Fibroblast of skin of abdomen (primary cell): ENCODE measurements around the gene ROR2.

Source experiments
- DNase-seq: peaks from one replicate; pipeline ENCODE4 v3.0.0-alpha.2; 2013

ROR2 gene

GRCh38 chr9:91840882-91841281, 109.1 kb downstream of the ROR2 start:
- DNase-seq, result no peak

- DNase-seq, result no peak
Observed at GRCh38 chr9:91840469-91840868, 109.6 kb downstream of the ROR2 start.

GRCh38 chr9:91839926-91840465, 110.0 kb downstream of the ROR2 start:
- no peak for DNase-seq

- peak; percentile 48 for DNase-seq
Observed at GRCh38 chr9:91837981-91838731, 111.9 kb downstream of the ROR2 start.

- DNase-seq, result no peak
Observed at GRCh38 chr9:91836515-91836914, 113.5 kb downstream of the ROR2 start.

- DNase-seq, result no peak
Observed at GRCh38 chr9:91835632-91836031, 114.4 kb downstream of the ROR2 start.

- DNase-seq, result peak; percentile 23
Observed at GRCh38 chr9:91835216-91835615, 114.8 kb downstream of the ROR2 start.

GRCh38 chr9:91834740-91835139, 115.3 kb downstream of the ROR2 start:
- no peak for DNase-seq

GRCh38 chr9:91833878-91834255, 116.2 kb downstream of the ROR2 start:
- DNase-seq, result no peak

GRCh38 chr9:91833096-91833877, 116.7 kb downstream of the ROR2 start:
- no peak for DNase-seq

- DNase-seq, result no peak
Observed at GRCh38 chr9:91832322-91832721, 117.7 kb downstream of the ROR2 start.

GRCh38 chr9:91825866-91826265, 124.2 kb downstream of the ROR2 start:
- no peak for DNase-seq

- DNase-seq, result peak; percentile 62
Observed at GRCh38 chr9:91825422-91825821, 124.6 kb downstream of the ROR2 start.

GRCh38 chr9:91824601-91825305, 125.3 kb downstream of the ROR2 start:
- peak; percentile 63 for DNase-seq

GRCh38 chr9:91824151-91824550, 125.9 kb downstream of the ROR2 start:
- no peak for DNase-seq

- no peak for DNase-seq
Observed at GRCh38 chr9:91820949-91821880, 128.8 kb downstream of the ROR2 start.

GRCh38 chr9:91820126-91820750, 129.8 kb downstream of the ROR2 start:
- DNase-seq, result no peak

- no peak for DNase-seq
Observed at GRCh38 chr9:91818647-91819403, 131.2 kb downstream of the ROR2 start.

GRCh38 chr9:91818225-91818585, 131.8 kb downstream of the ROR2 start:
- no peak for DNase-seq

- DNase-seq, result peak; percentile 80
Observed at GRCh38 chr9:91817493-91818224, 132.4 kb downstream of the ROR2 start.
